Fibroblast of lung (primary cell): ENCODE measurements around the gene KL.

Source experiments
- EZH2 ChIP-seq: IDR thresholded peaks from 2 replicates; pipeline ENCODE4 v1.5.1; 2012; ENCODE audit warnings: low read length, control low read depth, mild to moderate bottlenecking; ENCODE audit errors: missing control alignments
- TF ChIP-seq, protein P1 (sequence below), 2 donors: IDR thresholded peaks in 1 of 2; conservative IDR thresholded peaks in 1 of 2; 1 replicate in 1 of 2; 2 replicates in 1 of 2; pipeline ENCODE4 v1.5.1; 2011 to 2012; ENCODE audit warnings: low read length in 2 of 2, control low read depth in 1 of 2, inconsistent platforms in 1 of 2, low read depth in 1 of 2, mild to moderate bottlenecking in 1 of 2

DNA sequence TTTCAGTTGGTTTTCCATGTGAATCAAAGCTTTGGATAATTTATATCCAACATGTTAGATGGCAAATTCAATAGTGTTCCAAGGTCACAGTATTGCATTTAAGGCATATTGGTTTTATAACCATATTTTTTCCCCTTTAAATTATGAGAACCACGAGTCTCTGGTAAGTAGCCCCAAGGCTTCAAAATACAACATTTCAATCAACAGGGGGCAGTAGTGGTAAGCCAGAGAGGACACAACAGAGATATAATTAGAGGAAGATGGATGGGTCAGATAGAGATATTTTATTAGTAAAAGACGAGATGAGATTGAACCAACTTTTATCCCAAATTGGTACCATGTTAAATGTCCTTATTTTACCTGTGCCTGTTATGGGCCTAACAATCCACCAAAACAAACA lies 53.1 kb downstream of the KL start:
- TF ChIP-seq EZH2, result no peak
- TF ChIP-seq, protein P1, sequence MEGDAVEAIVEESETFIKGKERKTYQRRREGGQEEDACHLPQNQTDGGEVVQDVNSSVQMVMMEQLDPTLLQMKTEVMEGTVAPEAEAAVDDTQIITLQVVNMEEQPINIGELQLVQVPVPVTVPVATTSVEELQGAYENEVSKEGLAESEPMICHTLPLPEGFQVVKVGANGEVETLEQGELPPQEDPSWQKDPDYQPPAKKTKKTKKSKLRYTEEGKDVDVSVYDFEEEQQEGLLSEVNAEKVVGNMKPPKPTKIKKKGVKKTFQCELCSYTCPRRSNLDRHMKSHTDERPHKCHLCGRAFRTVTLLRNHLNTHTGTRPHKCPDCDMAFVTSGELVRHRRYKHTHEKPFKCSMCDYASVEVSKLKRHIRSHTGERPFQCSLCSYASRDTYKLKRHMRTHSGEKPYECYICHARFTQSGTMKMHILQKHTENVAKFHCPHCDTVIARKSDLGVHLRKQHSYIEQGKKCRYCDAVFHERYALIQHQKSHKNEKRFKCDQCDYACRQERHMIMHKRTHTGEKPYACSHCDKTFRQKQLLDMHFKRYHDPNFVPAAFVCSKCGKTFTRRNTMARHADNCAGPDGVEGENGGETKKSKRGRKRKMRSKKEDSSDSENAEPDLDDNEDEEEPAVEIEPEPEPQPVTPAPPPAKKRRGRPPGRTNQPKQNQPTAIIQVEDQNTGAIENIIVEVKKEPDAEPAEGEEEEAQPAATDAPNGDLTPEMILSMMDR (conservative IDR thresholded peaks at IDR 0.05 in 1 of 2, IDR thresholded peaks at IDR 0.05 in 1 of 2; ENCODE audit: low read depth in 1 of 2, low read length in 2 of 2), result peak in 1 of 2 donors; percentile 34
